Occipital lobe (tissue), 2 donors: Measurements from ENCODE around the gene SETDB2. TPM values are rescaled to one million over a fixed set of nuclear protein-coding genes. Genes with fewer than 3 reads are reported as not detected.

ENCODE experiments used
- DNase-seq: peaks from one replicate; lab custom pipeline; 2025; lab: John Stamatoyannopoulos, UW
- total RNA-seq: library from RNA; depleted of rRNA; stranded (reverse); fragments of >200 nt; gene quantifications from one replicate; pipeline ENCODE4 v1.2.3, GENCODE V29; 2014

The SETDB2 gene
- total RNA-seq, 1 donor from 2014 or later: 20.7 TPM

DNA sequence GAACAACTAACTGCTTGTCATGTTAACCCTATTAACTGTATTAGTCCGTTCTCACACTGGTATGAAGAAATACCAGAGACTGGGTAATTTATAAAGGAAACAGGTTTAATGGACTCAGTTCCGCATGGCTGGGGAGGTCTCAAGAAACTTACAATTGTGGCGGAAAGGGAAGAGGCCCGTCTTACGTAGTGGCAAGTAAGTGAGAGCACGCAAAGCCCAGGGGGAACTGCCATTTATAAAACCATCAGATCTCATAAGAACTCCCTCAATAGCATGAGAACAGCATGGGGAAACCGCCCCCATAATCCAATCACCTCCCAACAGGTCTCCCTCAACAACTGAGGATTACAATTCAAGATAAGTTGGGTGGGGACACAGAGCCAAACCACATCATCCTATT, 86.4 kb downstream of the SETDB2 start:
- DNase-seq: no peak

DNA sequence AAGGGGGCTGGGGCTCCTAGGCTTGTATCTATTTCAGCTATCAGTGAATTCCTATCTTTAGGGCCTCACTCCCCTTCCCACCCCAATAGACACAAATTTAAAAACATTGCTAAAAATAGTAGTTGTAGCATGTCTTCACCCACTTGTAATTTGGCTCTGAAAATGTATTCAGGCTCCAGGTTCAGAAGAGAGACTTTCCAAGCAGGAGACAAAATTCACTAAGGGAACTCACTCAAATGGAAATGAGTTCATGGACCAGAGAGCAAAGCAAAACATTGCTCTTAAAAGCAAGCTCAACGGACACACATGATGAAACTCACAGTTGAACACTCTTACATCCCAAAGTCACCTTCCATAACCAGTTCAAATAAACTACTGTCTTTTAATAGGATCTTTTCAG, 88.5 kb downstream of the SETDB2 start:
- DNase-seq: no peak

DNA sequence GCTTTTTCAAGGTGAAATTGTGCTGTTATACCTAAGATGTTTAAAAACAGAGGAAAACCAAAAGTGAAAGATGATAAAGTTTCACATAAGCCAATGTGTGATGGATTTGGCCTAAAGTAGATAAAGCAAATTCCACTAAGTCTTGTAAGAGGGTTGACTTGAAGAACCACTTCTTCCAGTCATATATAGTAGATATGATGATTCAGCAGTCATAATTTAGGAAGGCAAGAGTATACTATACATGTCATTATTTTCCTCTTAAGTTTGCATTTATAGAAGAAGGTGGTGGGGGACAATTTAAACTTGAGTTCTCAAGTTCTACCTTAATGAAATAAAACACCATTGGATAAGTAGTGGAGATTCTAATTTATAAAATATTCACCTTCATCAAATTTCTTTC, 88.9 kb downstream of the SETDB2 start:
- DNase-seq: no peak

DNA sequence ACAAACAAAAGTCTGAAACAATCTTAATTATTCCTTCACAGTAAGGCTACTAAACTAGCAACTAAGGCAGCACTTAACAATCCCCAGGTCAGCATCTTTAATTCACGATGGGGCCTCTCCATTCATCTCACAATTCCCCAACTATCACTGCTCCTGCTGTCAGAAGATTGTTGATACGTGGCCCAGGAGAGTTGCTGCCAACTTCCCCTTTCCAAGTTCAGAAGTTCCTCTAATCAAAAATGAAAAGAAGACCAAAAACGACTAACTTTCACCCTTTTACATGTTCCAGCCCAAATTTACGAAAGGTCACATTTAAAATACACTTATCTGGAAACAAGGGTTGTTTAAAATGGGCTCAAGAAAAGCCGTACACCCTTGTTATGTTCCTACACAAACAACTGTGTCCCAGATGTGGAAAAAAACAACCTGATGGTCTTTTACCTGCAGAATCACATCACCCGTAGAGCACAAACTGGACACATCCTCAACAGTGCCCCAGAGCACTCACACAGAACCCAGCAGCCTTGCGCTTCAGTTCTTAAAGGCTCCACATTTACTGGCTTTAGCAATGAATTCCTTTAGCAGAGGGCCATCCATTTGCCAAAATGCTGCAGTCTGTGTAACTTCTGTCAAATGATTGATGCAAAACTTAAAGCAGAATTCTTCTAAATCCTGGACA, 89.7 kb downstream of the SETDB2 start:
- no peak for DNase-seq

DNA sequence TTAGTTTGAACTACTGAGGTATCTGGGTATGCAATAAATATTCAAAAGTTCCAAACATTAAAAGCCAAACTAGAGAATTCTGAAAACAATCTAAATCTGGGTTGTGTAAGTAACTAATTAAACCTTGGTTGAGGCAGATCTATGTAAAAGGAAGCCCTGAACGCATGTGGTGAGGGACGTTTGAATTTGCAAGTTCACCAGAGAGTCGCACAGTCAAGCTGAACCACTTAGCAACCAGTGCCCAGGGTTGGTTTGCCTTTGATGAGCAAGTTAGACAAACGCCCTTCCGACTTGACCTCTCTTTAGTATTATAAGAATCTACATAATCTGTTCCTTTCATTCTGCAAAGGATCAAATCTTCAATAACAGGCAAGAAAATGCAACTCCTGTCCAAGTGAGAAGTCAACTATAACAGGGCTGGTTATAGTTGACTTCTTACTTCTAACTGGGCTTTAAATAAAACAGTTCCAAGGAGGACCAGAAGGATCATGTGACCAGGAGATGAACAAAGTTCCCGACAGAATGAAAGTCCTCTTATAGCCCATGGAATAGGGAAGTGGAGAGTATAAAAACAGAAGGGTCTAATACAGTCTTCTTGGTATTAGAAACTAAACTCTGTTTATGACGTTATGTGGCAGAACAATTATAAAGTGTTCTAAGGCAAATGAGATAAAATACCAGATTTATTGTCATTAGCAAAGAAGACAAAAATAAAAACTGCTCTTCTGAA, 92.2 kb downstream of the SETDB2 start:
- DNase-seq: no peak

DNA sequence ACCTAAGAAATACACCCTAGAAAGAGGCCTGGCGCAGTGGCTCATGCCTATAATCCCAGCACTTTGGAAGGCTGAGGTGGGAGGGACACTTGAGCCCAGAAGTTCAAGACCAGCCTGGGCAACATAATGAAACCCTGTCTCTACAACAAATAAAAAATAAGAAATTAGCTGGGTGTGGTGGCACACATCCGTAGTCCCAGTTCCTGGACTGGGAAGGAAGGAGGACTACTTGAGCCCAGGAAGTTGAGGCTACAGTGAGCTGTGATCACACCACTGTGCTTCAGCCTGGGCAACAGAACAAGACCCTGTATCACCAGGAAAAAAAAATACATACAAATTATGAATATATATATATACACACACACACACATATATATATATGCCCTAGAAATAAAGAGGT, 94.3 kb downstream of the SETDB2 start:
- DNase-seq: no peak

DNA sequence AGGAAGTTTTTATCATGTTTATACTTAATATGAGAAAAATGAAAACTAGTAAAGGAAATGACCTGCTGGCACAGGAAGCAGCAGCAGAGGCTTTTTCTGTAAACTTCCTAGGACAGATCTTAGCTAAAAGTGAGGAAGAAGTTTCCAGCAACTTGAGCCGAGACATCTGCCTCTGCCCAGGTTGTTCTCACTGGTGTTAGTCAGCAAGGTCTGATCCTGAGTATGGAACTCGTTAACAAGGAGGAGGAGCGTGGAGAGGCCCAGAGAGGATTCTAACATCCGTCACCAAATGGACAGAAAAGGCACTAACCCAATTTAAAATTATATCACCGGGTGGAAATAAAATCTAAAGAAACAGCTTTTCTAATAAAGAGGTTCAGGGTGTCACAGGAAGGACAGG, 95.2 kb downstream of the SETDB2 start:
- no peak for DNase-seq

DNA sequence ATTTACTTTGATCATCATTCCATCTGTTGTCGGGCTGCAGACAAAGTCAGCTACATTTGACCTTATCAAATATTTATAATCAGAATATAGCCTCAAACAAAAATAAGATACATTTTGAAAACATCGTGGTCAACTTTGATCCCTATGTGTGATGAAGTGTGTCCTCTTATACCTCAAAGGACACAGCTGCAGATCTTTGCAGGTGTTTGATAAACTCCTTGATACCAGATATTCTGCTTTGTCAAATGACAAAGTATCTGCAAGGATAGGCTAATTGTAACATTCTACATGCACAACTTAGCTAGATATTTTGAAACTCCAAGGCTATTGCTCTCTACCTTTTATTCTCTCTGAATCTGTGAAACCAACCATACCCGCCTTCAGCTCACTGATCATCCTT, 95.7 kb downstream of the SETDB2 start:
- DNase-seq: no peak

DNA sequence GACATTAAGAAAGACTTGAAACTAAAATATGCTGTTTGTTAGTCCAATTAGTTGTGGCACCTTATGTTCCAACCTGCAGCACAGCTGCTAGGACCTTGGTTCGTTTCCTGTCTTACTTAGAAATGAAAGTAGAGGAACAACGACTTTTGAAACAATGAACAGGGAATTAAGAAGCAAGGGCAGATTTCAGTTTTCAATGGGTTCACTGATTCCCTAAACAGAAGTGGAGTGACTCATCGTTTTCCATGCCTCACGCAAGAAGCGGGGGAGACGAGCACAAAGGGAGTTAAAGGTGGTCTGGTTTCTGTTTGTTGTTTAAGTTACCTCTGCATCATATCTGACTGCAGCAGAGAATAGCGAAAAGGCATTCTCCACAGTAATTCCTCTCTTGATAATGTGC, 96.5 kb downstream of the SETDB2 start:
- no peak for DNase-seq

DNA sequence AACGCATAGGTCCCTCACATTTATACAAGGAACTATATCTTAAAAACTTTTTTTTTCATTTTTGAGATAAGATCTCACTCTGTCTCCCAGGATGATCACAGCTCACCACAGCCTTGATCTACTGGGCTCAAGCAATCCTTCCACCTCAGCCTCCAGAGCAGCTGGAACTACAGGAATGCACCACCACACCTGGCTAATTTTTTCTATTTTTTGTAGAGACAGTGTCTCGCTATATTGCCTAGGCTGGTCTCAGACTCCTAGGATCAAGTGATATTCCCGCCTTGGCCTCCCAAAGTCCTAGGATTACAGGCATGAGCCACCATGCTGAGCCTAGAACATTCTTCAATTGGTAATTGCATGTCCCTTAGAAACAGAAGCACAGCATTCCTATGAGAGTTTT, 99.6 kb downstream of the SETDB2 start:
- DNase-seq: no peak

Other genes starting within 250 kb of the SETDB2 start
- gene MLNR, start 223.9 kb upstream of the SETDB2 start, total RNA-seq: not detected
- 14.8 TPM for gene CDADC1, start 196.3 kb upstream of the SETDB2 start, total RNA-seq
- 36.5 TPM for gene CAB39L, start 210 bp upstream of the SETDB2 start, total RNA-seq
- 4.7 TPM for gene PHF11, start 51.7 kb downstream of the SETDB2 start, total RNA-seq
- 14.2 TPM for gene RCBTB1, start 141.3 kb downstream of the SETDB2 start, total RNA-seq
- gene ARL11, start 184.2 kb downstream of the SETDB2 start, total RNA-seq: 0.31 TPM
- 40.4 TPM for gene EBPL, start 247.2 kb downstream of the SETDB2 start, total RNA-seq